CD8-positive, alpha-beta memory T cell (primary cell): ENCODE results near the gene SUMF1. TPM values are rescaled to one million over a fixed set of nuclear protein-coding genes. Genes with fewer than 3 reads are reported as not detected.

ENCODE experiments used
- CTCF ChIA-PET: fragments of 350-600 bp; sonication (Branson Sonifier 250); formaldehyde crosslinking; loops from one replicate; lab custom pipeline; 2021; ENCODE audit warnings: antibody characterized with exemption; lab: Charles Lee
- POLR2A ChIA-PET: fragments of 350-600 bp; sonication (Branson Sonifier 250); formaldehyde crosslinking; loops from one replicate; lab custom pipeline; 2021; ENCODE audit warnings: antibody characterized with exemption; lab: Charles Lee
- DNase-seq, 5 donors: peaks; one replicate each; pipeline versions ENCODE4 v3.0.0 to v3.0.0-alpha.2; 2020 to 2022; ENCODE audit warnings: mixed read lengths in 1 of 5
- H3K27ac ChIP-seq: one replicate; pipeline ENCODE4 v1.7.0; 2013; ENCODE audit warnings: low read depth, mild to moderate bottlenecking, low read length, moderate library complexity
- H3K27me3 ChIP-seq: 2 replicates; pipeline ENCODE4 v1.7.0; 2013; ENCODE audit warnings: low read length, mild to moderate bottlenecking; ENCODE audit not compliant: insufficient read depth, poor library complexity, severe bottlenecking
- H3K36me3 ChIP-seq: 2 replicates; pipeline ENCODE4 v1.7.0; 2013; ENCODE audit warnings: mild to moderate bottlenecking, low read length, moderate library complexity; ENCODE audit not compliant: insufficient read depth
- H3K4me1 ChIP-seq: 2 replicates; pipeline ENCODE4 v1.7.0; 2013; ENCODE audit warnings: mild to moderate bottlenecking, low read length, moderate library complexity; ENCODE audit not compliant: insufficient read depth
- H3K4me3 ChIP-seq: 2 replicates; pipeline ENCODE4 v1.7.0; 2013; ENCODE audit warnings: mild to moderate bottlenecking, low read length
- H3K9me3 ChIP-seq: 2 replicates; pipeline ENCODE4 v1.7.0; 2013; ENCODE audit warnings: mild to moderate bottlenecking, low read length
- H3K27ac Mint-ChIP-seq, 8 donors: one replicate each; pipeline ENCODE4 v1.8.0; 2020 to 2021; ENCODE audit warnings: mixed read lengths in 8 of 8, mild to moderate bottlenecking in 6 of 8, inconsistent platforms in 3 of 8, moderate library complexity in 3 of 8
- H3K27me3 Mint-ChIP-seq, 2 donors: one replicate each; pipeline ENCODE4 v1.8.0; 2020 to 2021; ENCODE audit warnings: mixed read lengths in 2 of 2, mild to moderate bottlenecking in 1 of 2, moderate library complexity in 1 of 2
- H3K36me3 Mint-ChIP-seq, 3 donors: one replicate each; pipeline ENCODE4 v1.8.0; 2020 to 2021; ENCODE audit warnings: mixed read lengths in 3 of 3, inconsistent platforms in 1 of 3, mild to moderate bottlenecking in 1 of 3
- H3K4me1 Mint-ChIP-seq, 3 donors: one replicate each; pipeline ENCODE4 v1.8.0; 2020 to 2021; ENCODE audit warnings: mixed read lengths in 3 of 3, inconsistent platforms in 1 of 3, mild to moderate bottlenecking in 1 of 3
- H3K4me3 Mint-ChIP-seq, 7 donors: one replicate each; pipeline ENCODE4 v1.8.0; 2020 to 2021; ENCODE audit warnings: mixed read lengths in 7 of 7, mild to moderate bottlenecking in 6 of 7, moderate library complexity in 4 of 7, inconsistent platforms in 2 of 7
- H3K9me3 Mint-ChIP-seq, 5 donors: one replicate each; pipeline ENCODE4 v1.8.0; 2020 to 2022; ENCODE audit warnings: mixed read lengths in 5 of 5, mild to moderate bottlenecking in 3 of 5, moderate library complexity in 2 of 5, inconsistent platforms in 1 of 5
- polyA plus RNA-seq: library from polyadenylated mRNA; unstranded; fragments of 300-500 nt; fragmentation: Illumina TruSeq; gene quantifications from one replicate; pipeline ENCODE4 v1.2.3, GENCODE V29; 2021
- total RNA-seq, 2 experiments: library from RNA; stranded (reverse); gene quantifications; one replicate each; pipeline ENCODE4 v1.2.3, GENCODE V29; 2021

Gene SUMF1
- total and polyA plus RNA-seq, 3 experiments from 2014 or later: 12.1 to 28.7 (median 13.0) TPM

DNA sequence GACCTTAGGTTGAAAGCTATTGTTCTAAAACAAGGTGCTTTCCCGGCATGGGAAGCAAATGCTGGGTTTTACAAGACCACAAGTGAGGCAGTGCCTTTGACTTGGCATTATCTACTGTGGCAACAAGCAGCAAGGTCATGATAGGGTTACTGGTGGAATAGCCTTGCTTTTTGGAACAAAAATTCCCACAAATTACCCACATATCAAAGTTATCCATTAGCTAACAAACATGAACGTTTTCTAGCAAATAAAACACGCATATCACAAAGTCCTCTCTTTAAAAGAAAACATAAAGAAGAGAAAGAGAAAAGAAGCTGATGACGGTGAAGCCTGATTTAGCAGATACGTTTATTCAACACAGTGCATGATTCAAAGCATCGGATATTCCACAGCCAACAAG, 106.3 kb downstream of the SUMF1 start:
- H3K9me3 ChIP-seq: no peaks in the 10 kb centered on the region
- POLR2A ChIA-PET: no interaction called here
- no peak overlapping the region for H3K27ac ChIP-seq
- DNase-seq: no peak
- H3K36me3 ChIP-seq: no peaks in the 10 kb centered on the region
- no peak overlapping the region for H3K4me3 Mint-ChIP-seq
- no peaks in the 10 kb centered on the region for H3K9me3 Mint-ChIP-seq
- no peaks in the 10 kb centered on the region for H3K27me3 Mint-ChIP-seq
- no peaks in the 10 kb centered on the region for H3K4me1 ChIP-seq
- H3K27ac Mint-ChIP-seq: no peak overlapping the region
- peaks cover 0 to 19% (median 2%) of the 10 kb centered on the region in 3 donors for H3K36me3 Mint-ChIP-seq
- no peaks in the 10 kb centered on the region for H3K27me3 ChIP-seq
- CTCF ChIA-PET: interaction anchor here (2.0 to 2.3 kb wide), 2 partner anchors 10 to 272 kb away, joined by 5 to 12 read pairs; no protein-coding TSS in a partner anchor
- no peak overlapping the region for H3K4me3 ChIP-seq
- no peaks in the 10 kb centered on the region for H3K4me1 Mint-ChIP-seq

DNA sequence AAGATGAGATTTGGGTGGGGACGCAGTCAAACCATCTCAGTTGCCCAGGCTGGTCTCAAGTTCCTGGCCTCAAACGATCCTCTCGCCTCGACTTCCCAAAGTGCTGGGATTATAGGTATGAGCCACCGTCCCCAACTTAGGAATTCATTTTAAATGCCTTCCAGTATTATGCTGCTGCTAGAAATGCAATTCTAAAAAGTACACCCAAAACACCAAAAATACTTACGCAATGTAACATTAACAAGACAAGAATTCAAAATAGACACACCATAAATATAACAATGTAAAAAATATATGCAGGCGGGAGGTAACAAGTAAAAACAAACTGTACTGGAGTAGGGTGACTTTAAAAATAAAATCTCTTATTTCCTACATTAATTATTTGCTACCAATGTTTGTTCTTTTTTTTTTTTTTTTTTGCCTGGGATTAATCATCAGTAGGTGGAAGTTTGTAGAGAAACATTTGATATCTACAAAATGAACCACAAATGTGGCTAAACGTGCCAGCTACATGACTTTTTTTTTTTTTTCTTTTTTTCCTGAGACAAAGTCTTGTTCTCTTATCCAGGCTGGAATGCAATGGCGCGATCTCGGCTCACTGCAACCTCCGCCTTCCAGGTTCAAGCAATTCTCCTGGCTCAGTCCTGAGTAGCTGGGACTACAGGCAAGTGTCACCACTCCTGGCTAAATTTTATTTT, 107.1 kb downstream of the SUMF1 start:
- POLR2A ChIA-PET: no interaction called here
- no peaks in the 10 kb centered on the region for H3K4me1 ChIP-seq
- no peak overlapping the region for H3K4me3 ChIP-seq
- Mint-ChIP-seq H3K36me3 (peaks cover 0 to 19% (median 2%) of the 10 kb centered on the region in 3 donors), H3K27ac (no peak overlapping the region), H3K27me3 (no peaks in the 10 kb centered on the region), H3K9me3 (no peaks in the 10 kb centered on the region), H3K4me1 (peaks cover 0 to 3% (median 0%) of the 10 kb centered on the region in 3 donors), H3K4me3 (no peak overlapping the region)
- CTCF ChIA-PET: interaction anchor here (2.0 to 2.3 kb wide), 2 partner anchors 9 to 273 kb away, joined by 5 to 12 read pairs; no protein-coding TSS in a partner anchor
- no peak overlapping the region for H3K27ac ChIP-seq
- no peaks in the 10 kb centered on the region for H3K9me3 ChIP-seq
- no peaks in the 10 kb centered on the region for H3K27me3 ChIP-seq
- no peaks in the 10 kb centered on the region for H3K36me3 ChIP-seq
- DNase-seq: no peak

DNA sequence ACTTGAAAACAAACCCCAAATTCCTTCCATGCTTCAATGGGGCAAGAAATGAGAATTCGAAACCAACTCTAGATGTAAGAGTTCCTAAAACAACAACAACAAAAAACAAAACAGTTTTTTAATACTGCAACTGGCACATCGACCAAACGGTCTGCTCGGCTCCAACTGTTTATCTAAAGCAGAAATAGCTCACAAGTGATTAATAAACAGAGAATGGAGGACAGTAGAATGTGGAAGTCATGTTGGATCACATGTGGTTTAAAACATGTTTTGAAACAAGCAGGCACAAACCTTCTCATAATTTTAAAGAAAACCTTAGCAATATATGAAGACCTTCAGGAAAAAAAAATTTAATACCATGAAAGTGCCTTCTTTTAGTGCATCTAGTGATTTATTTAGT, 108.8 kb downstream of the SUMF1 start:
- Histone ChIP-seq H3K27me3 (no peaks in the 10 kb centered on the region), H3K4me3 (no peak overlapping the region), H3K9me3 (no peaks in the 10 kb centered on the region), H3K27ac (no peak overlapping the region), H3K4me1 (no peaks in the 10 kb centered on the region), H3K36me3 (no peaks in the 10 kb centered on the region)
- CTCF ChIA-PET: interaction anchor here (1.1 kb wide), 1 partner anchor 36 kb away, joined by 3 read pairs; no protein-coding TSS in a partner anchor
- no peak for DNase-seq
- peak overlapping the region in 1 of 8 donors; percentile 15 for H3K27ac Mint-ChIP-seq
- no peaks in the 10 kb centered on the region for H3K27me3 Mint-ChIP-seq
- peaks cover 0 to 3% (median 0%) of the 10 kb centered on the region in 3 donors for H3K4me1 Mint-ChIP-seq
- H3K9me3 Mint-ChIP-seq: no peaks in the 10 kb centered on the region
- H3K36me3 Mint-ChIP-seq: peaks cover 0 to 19% (median 2%) of the 10 kb centered on the region in 3 donors
- H3K4me3 Mint-ChIP-seq: no peak overlapping the region
- POLR2A ChIA-PET: no interaction called here

DNA sequence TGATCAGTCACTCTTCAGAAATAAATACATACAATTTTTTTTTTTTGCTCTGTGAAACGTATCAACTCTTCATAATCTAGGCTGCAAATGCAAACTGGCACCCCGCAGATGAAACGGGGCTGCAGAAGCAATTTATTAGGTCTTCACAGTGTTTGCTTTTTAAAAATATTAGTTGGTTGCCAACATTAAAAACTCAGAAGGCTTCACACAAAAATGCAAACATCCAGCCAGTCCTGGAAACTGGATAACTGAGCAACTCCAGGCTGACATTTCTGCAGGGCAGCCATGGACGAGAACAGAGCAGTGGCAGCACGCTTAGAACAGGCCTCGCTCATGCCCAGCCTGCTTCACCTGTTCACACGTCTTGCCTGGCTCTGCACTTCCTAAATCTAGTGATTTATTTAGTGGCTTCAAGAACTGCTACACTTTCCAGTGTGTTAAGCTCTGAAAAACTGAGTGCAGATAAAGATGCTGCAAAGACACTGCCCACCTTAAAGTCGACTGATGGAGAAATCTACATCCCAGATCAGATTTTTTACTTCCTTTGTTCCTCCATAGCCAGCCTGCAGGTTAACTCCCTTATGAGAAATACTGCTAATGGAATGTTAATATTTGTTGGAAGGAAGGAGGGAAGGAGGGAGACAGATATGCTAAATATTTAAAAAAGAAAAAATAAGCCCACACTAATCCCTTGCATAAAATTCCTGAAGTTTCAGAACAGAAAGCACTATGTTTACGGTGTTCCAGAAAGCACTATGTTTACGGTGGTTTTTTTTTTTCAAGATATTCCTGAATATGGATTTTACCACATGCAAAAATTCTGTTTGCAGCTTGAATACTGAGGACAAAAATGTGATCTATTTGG, 110.3 kb downstream of the SUMF1 start:
- peaks cover 0 to 11% (median 0%) of the 10 kb centered on the region in 3 donors for H3K36me3 Mint-ChIP-seq
- ChIA-PET POLR2A (no interaction called here), CTCF (no interaction called here)
- Histone ChIP-seq H3K4me1 (no peaks in the 10 kb centered on the region), H3K27me3 (no peaks in the 10 kb centered on the region), H3K9me3 (no peaks in the 10 kb centered on the region), H3K4me3 (no peak overlapping the region), H3K27ac (no peak overlapping the region), H3K36me3 (no peaks in the 10 kb centered on the region)
- H3K27ac Mint-ChIP-seq: peak overlapping the region in 1 of 8 donors; percentile 46
- H3K4me1 Mint-ChIP-seq: peaks cover 5 to 9% (median 6%) of the 10 kb centered on the region in 3 donors
- H3K9me3 Mint-ChIP-seq: no peaks in the 10 kb centered on the region
- no peaks in the 10 kb centered on the region for H3K27me3 Mint-ChIP-seq
- no peak overlapping the region for H3K4me3 Mint-ChIP-seq
- DNase-seq: no peak

DNA sequence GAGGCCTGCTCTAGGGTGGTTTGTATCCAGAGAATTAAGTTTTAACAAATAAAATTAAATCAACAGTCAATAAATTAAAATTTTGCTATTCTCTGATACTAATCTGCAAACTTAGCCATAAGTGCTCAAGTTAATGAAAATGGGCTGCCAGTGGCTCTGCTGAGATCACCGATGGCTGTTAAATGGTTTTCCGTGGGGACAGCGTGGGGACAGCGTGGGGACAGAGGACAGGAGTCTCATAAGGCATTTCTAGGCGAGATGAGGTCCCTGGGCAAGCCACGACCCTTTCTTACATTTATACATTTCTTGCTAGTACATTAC, 110.9 kb downstream of the SUMF1 start:
- H3K27me3 Mint-ChIP-seq: no peaks in the 10 kb centered on the region
- DNase-seq: no peak
- peaks cover 0 to 6% (median 0%) of the 10 kb centered on the region in 3 donors for H3K36me3 Mint-ChIP-seq
- H3K27ac ChIP-seq: no peak overlapping the region
- H3K4me3 Mint-ChIP-seq: no peak overlapping the region
- peaks cover 9 to 15% (median 11%) of the 10 kb centered on the region in 3 donors for H3K4me1 Mint-ChIP-seq
- CTCF ChIA-PET: no interaction called here
- no peaks in the 10 kb centered on the region for H3K27me3 ChIP-seq
- H3K9me3 Mint-ChIP-seq: no peaks in the 10 kb centered on the region
- H3K36me3 ChIP-seq: no peaks in the 10 kb centered on the region
- H3K9me3 ChIP-seq: no peaks in the 10 kb centered on the region
- H3K4me3 ChIP-seq: no peak overlapping the region
- H3K4me1 ChIP-seq: no peaks in the 10 kb centered on the region
- peak overlapping the region in 1 of 8 donors; percentile 76 for H3K27ac Mint-ChIP-seq
- POLR2A ChIA-PET: no interaction called here

DNA sequence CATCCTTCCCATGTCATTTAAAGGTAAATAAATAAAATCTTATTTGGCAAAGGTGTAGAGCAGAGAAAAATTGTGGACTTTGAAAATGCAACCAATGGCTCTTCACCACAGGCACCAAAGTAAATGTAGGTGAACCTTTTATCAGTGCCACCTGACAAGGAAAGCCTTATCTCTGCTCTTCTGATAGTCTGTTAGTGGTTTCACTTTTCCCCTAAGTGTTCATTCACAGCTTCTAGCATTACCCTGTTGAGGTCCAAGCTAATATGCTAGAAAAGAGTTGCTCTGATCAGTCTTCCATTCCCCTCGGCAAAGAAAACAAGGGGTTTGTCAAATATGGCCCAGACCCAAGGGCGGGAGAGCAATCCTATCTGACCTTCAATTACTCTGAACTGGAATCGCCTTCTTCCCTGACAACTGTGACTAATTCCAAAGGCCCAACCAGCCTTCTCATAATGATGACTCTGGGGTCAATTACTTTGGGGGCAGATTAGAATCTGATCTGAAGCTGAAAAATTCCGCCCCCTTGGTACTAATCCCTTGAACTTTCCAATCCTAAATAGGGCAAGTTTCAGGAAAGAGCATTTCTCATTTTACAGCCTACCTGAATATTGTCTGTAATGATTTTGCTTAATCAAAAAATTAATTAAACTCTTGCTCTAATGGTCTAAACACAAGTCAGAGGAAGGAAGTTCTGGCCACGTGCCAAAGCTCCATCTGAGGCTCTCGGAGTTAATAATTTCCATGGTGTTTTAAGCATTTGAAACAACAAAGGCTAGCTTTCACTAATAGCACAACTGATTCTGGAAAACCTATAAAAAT, 111.5 kb downstream of the SUMF1 start:
- H3K36me3 Mint-ChIP-seq: peaks cover 0 to 6% (median 0%) of the 10 kb centered on the region in 3 donors

DNA sequence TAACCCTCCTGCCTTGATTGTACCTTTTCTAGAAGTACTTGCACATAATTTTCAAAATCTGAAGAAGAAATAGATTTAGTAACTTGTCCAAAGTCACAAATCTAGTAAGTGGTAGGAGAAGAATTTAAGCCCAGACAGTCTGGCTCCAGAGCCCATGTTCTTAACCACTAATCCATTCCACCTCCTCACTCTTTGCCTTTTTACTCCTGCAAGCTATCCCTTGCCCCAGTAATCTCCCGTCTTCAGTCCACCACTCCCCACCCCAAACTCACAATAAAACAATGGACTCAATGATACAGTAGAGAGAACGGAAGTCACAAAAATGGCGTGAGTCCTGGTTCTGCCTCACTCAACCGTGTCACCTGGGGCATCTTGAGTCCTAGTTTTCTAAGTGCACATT, 115.2 kb downstream of the SUMF1 start:
- no peaks in the 10 kb centered on the region for H3K36me3 ChIP-seq
- H3K27ac ChIP-seq: peak overlapping the region; percentile 64
- no peak overlapping the region for H3K4me3 ChIP-seq
- no peaks in the 10 kb centered on the region for H3K9me3 ChIP-seq
- peak overlapping the region in 7 of 8 donors; percentile 10 to 93 (median 84) for H3K27ac Mint-ChIP-seq
- DNase-seq: no peak
- peak overlapping the region; percentile 14 to 85 (median 72) for H3K4me3 Mint-ChIP-seq
- H3K9me3 Mint-ChIP-seq: no peaks in the 10 kb centered on the region
- H3K36me3 Mint-ChIP-seq: no peaks in the 10 kb centered on the region
- CTCF ChIA-PET: interaction anchor here (1.1 to 5.0 kb wide), 6 partner anchors 22 to 281 kb away, joined by 3 to 64 read pairs (median 6); partner anchors contain the start of gene ITPR1
- H3K4me1 ChIP-seq: no peaks in the 10 kb centered on the region
- no peaks in the 10 kb centered on the region for H3K27me3 Mint-ChIP-seq
- H3K27me3 ChIP-seq: no peaks in the 10 kb centered on the region
- POLR2A ChIA-PET: interaction anchor here (1.4 to 2.0 kb wide), 2 partner anchors 141 to 281 kb away, joined by 4 to 7 read pairs; partner anchors contain the start of gene ITPR1
- peaks cover 12 to 21% (median 17%) of the 10 kb centered on the region in 3 donors for H3K4me1 Mint-ChIP-seq

More for the DNA sequence above, 111.5 kb downstream of the SUMF1 start:
- DNase-seq: no peak
- peak overlapping the region in 4 of 8 donors; percentile 61 to 76 (median 69) for H3K27ac Mint-ChIP-seq
- no peaks in the 10 kb centered on the region for H3K9me3 Mint-ChIP-seq
- no peaks in the 10 kb centered on the region for H3K9me3 ChIP-seq
- peaks cover 12 to 20% (median 16%) of the 10 kb centered on the region in 3 donors for H3K4me1 Mint-ChIP-seq
- POLR2A ChIA-PET: no interaction called here
- no peak overlapping the region for H3K4me3 Mint-ChIP-seq
- H3K27me3 Mint-ChIP-seq: no peaks in the 10 kb centered on the region
- H3K27ac ChIP-seq: no peak overlapping the region
- no peak overlapping the region for H3K4me3 ChIP-seq
- CTCF ChIA-PET: no interaction called here
- H3K36me3 ChIP-seq: no peaks in the 10 kb centered on the region
- no peaks in the 10 kb centered on the region for H3K4me1 ChIP-seq
- H3K27me3 ChIP-seq: no peaks in the 10 kb centered on the region
